ENCODE results near the gene ZNF83. TPM values are rescaled to one million over a fixed set of nuclear protein-coding genes. Genes with fewer than 3 reads are reported as not detected.

Gene ZNF83
- total RNA-seq, 1 experiment from 2014 or later: 34.1 TPM

DNA sequence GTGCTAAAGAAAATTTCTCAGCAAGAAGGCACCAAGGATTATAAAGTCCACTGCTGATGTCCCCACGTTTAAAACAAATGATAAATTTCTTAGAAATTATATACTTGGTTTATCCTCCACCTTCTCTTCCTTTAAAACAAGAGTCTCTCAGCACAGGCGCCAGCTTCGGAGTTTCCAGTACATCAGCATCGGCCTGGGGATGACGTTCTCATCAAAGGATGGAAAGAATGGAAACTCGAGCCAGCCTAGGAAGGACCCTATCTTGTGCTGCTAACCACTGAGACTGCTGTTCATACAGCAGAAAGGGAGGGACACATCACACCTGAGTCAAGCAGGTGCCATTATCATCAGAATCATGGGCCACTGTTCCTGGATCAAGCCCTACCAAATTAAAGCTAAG lies 29.8 kb upstream of the ZNF83 start (continued):
- TF ChIP-seq, protein P1, sequence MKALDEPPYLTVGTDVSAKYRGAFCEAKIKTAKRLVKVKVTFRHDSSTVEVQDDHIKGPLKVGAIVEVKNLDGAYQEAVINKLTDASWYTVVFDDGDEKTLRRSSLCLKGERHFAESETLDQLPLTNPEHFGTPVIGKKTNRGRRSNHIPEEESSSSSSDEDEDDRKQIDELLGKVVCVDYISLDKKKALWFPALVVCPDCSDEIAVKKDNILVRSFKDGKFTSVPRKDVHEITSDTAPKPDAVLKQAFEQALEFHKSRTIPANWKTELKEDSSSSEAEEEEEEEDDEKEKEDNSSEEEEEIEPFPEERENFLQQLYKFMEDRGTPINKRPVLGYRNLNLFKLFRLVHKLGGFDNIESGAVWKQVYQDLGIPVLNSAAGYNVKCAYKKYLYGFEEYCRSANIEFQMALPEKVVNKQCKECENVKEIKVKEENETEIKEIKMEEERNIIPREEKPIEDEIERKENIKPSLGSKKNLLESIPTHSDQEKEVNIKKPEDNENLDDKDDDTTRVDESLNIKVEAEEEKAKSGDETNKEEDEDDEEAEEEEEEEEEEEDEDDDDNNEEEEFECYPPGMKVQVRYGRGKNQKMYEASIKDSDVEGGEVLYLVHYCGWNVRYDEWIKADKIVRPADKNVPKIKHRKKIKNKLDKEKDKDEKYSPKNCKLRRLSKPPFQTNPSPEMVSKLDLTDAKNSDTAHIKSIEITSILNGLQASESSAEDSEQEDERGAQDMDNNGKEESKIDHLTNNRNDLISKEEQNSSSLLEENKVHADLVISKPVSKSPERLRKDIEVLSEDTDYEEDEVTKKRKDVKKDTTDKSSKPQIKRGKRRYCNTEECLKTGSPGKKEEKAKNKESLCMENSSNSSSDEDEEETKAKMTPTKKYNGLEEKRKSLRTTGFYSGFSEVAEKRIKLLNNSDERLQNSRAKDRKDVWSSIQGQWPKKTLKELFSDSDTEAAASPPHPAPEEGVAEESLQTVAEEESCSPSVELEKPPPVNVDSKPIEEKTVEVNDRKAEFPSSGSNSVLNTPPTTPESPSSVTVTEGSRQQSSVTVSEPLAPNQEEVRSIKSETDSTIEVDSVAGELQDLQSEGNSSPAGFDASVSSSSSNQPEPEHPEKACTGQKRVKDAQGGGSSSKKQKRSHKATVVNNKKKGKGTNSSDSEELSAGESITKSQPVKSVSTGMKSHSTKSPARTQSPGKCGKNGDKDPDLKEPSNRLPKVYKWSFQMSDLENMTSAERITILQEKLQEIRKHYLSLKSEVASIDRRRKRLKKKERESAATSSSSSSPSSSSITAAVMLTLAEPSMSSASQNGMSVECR (CRISPR knock-in tag; IDR thresholded peaks at IDR 0.05; ENCODE audit: borderline replicate concordance): no peak
- TF ChIP-seq, protein P2, sequence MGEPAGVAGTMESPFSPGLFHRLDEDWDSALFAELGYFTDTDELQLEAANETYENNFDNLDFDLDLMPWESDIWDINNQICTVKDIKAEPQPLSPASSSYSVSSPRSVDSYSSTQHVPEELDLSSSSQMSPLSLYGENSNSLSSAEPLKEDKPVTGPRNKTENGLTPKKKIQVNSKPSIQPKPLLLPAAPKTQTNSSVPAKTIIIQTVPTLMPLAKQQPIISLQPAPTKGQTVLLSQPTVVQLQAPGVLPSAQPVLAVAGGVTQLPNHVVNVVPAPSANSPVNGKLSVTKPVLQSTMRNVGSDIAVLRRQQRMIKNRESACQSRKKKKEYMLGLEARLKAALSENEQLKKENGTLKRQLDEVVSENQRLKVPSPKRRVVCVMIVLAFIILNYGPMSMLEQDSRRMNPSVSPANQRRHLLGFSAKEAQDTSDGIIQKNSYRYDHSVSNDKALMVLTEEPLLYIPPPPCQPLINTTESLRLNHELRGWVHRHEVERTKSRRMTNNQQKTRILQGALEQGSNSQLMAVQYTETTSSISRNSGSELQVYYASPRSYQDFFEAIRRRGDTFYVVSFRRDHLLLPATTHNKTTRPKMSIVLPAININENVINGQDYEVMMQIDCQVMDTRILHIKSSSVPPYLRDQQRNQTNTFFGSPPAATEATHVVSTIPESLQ (CRISPR knock-in tag; IDR thresholded peaks at IDR 0.05): no peak
- TF ChIP-seq, protein P3, sequence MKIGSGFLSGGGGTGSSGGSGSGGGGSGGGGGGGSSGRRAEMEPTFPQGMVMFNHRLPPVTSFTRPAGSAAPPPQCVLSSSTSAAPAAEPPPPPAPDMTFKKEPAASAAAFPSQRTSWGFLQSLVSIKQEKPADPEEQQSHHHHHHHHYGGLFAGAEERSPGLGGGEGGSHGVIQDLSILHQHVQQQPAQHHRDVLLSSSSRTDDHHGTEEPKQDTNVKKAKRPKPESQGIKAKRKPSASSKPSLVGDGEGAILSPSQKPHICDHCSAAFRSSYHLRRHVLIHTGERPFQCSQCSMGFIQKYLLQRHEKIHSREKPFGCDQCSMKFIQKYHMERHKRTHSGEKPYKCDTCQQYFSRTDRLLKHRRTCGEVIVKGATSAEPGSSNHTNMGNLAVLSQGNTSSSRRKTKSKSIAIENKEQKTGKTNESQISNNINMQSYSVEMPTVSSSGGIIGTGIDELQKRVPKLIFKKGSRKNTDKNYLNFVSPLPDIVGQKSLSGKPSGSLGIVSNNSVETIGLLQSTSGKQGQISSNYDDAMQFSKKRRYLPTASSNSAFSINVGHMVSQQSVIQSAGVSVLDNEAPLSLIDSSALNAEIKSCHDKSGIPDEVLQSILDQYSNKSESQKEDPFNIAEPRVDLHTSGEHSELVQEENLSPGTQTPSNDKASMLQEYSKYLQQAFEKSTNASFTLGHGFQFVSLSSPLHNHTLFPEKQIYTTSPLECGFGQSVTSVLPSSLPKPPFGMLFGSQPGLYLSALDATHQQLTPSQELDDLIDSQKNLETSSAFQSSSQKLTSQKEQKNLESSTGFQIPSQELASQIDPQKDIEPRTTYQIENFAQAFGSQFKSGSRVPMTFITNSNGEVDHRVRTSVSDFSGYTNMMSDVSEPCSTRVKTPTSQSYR (CRISPR knock-in tag; IDR thresholded peaks at IDR 0.05): no peak

DNA sequence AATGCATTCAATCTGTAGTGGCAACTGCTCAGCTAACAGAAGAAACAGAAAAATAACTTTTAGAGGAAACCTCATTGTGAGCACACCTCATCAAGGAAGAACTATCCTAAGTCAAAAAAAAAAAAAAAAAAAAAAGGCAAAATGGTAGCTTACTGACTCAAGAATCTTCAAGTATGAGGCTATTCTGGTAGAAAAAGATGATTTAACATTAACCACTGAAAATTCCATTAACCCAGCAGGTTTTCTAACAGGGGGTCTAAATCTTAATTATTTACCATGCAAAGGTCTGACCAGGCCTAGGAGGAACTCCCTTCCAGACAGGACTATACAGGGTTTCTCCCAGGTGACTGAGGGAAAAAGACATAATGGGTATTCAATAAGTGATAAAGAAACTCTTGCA lies 28.4 kb upstream of the ZNF83 start:
- Mint-ChIP-seq H3K4me1 (peaks cover 43% of the 10 kb centered on the region), H3K4me3 (no peak overlapping the region), H3K27me3 (ENCODE audit: low read depth) (peaks cover 6% of the 10 kb centered on the region; the same call in 1 of the 2 replicates), H3K27ac (no peak overlapping the region), H3K9me3 (no peaks in the 10 kb centered on the region), H3K36me3 (no peaks in the 10 kb centered on the region)
- CTCF ChIA-PET: interaction anchor here (0.6 kb wide), 1 partner anchor 1645 kb away, joined by 4 read pairs; no protein-coding TSS in a partner anchor
- DNase-seq (ENCODE audit: low spot score) (no peak), ATAC-seq (no peak)
- POLR2A ChIA-PET: no interaction called here
- TF ChIP-seq ZNF263 (CRISPR knock-in tag; IDR thresholded peaks at IDR 0.05; ENCODE audit: low read depth) (no peak), ZNF317 (CRISPR knock-in tag; IDR thresholded peaks at IDR 0.05; ENCODE audit: borderline replicate concordance, low read depth) (no peak), ZNF232 (CRISPR knock-in tag; IDR thresholded peaks at IDR 0.05) (no peak), TP53 (CRISPR knock-in tag; IDR thresholded peaks at IDR 0.05) (no peak)
- TF ChIP-seq, protein P4, sequence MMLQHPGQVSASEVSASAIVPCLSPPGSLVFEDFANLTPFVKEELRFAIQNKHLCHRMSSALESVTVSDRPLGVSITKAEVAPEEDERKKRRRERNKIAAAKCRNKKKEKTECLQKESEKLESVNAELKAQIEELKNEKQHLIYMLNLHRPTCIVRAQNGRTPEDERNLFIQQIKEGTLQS (CRISPR knock-in tag; conservative IDR thresholded peaks at IDR 0.05): no peak
- TF ChIP-seq, protein P5, sequence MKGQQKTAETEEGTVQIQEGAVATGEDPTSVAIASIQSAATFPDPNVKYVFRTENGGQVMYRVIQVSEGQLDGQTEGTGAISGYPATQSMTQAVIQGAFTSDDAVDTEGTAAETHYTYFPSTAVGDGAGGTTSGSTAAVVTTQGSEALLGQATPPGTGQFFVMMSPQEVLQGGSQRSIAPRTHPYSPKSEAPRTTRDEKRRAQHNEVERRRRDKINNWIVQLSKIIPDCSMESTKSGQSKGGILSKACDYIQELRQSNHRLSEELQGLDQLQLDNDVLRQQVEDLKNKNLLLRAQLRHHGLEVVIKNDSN (CRISPR knock-in tag; IDR thresholded peaks at IDR 0.05): no peak
- TF ChIP-seq, protein P6, sequence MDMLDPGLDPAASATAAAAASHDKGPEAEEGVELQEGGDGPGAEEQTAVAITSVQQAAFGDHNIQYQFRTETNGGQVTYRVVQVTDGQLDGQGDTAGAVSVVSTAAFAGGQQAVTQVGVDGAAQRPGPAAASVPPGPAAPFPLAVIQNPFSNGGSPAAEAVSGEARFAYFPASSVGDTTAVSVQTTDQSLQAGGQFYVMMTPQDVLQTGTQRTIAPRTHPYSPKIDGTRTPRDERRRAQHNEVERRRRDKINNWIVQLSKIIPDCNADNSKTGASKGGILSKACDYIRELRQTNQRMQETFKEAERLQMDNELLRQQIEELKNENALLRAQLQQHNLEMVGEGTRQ (CRISPR knock-in tag; IDR thresholded peaks at IDR 0.05): no peak
- TF ChIP-seq, protein P7, sequence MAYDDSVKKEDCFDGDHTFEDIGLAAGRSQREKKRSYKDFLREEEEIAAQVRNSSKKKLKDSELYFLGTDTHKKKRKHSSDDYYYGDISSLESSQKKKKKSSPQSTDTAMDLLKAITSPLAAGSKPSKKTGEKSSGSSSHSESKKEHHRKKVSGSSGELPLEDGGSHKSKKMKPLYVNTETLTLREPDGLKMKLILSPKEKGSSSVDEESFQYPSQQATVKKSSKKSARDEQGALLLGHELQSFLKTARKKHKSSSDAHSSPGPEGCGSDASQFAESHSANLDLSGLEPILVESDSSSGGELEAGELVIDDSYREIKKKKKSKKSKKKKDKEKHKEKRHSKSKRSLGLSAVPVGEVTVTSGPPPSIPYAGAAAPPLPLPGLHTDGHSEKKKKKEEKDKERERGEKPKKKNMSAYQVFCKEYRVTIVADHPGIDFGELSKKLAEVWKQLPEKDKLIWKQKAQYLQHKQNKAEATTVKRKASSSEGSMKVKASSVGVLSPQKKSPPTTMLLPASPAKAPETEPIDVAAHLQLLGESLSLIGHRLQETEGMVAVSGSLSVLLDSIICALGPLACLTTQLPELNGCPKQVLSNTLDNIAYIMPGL (CRISPR knock-in tag; IDR thresholded peaks at IDR 0.05): no peak
- TF ChIP-seq, protein P8, sequence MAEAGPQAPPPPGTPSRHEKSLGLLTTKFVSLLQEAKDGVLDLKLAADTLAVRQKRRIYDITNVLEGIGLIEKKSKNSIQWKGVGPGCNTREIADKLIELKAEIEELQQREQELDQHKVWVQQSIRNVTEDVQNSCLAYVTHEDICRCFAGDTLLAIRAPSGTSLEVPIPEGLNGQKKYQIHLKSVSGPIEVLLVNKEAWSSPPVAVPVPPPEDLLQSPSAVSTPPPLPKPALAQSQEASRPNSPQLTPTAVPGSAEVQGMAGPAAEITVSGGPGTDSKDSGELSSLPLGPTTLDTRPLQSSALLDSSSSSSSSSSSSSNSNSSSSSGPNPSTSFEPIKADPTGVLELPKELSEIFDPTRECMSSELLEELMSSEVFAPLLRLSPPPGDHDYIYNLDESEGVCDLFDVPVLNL (CRISPR knock-in tag; IDR thresholded peaks at IDR 0.05; ENCODE audit: borderline replicate concordance, low read depth): no peak
- TF ChIP-seq, protein P9, sequence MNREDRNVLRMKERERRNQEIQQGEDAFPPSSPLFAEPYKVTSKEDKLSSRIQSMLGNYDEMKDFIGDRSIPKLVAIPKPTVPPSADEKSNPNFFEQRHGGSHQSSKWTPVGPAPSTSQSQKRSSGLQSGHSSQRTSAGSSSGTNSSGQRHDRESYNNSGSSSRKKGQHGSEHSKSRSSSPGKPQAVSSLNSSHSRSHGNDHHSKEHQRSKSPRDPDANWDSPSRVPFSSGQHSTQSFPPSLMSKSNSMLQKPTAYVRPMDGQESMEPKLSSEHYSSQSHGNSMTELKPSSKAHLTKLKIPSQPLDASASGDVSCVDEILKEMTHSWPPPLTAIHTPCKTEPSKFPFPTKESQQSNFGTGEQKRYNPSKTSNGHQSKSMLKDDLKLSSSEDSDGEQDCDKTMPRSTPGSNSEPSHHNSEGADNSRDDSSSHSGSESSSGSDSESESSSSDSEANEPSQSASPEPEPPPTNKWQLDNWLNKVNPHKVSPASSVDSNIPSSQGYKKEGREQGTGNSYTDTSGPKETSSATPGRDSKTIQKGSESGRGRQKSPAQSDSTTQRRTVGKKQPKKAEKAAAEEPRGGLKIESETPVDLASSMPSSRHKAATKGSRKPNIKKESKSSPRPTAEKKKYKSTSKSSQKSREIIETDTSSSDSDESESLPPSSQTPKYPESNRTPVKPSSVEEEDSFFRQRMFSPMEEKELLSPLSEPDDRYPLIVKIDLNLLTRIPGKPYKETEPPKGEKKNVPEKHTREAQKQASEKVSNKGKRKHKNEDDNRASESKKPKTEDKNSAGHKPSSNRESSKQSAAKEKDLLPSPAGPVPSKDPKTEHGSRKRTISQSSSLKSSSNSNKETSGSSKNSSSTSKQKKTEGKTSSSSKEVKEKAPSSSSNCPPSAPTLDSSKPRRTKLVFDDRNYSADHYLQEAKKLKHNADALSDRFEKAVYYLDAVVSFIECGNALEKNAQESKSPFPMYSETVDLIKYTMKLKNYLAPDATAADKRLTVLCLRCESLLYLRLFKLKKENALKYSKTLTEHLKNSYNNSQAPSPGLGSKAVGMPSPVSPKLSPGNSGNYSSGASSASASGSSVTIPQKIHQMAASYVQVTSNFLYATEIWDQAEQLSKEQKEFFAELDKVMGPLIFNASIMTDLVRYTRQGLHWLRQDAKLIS (CRISPR knock-in tag; IDR thresholded peaks at IDR 0.05; ENCODE audit: borderline replicate concordance): no peak
- TF ChIP-seq, protein P10, sequence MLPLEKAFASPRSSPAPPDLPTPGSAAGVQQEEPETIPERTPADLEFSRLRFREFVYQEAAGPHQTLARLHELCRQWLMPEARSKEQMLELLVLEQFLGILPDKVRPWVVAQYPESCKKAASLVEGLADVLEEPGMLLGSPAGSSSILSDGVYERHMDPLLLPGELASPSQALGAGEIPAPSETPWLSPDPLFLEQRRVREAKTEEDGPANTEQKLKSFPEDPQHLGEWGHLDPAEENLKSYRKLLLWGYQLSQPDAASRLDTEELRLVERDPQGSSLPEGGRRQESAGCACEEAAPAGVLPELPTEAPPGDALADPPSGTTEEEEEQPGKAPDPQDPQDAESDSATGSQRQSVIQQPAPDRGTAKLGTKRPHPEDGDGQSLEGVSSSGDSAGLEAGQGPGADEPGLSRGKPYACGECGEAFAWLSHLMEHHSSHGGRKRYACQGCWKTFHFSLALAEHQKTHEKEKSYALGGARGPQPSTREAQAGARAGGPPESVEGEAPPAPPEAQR (CRISPR knock-in tag; IDR thresholded peaks at IDR 0.05): no peak
